ENCODE data around the gene CDK17. TPM values are rescaled to one million over a fixed set of nuclear protein-coding genes. Genes with fewer than 3 reads are reported as not detected.

Gene CDK17
- total RNA-seq, 6 donors from 2014 or later: 31.5 to 71.8 (median 42.5) TPM

DNA sequence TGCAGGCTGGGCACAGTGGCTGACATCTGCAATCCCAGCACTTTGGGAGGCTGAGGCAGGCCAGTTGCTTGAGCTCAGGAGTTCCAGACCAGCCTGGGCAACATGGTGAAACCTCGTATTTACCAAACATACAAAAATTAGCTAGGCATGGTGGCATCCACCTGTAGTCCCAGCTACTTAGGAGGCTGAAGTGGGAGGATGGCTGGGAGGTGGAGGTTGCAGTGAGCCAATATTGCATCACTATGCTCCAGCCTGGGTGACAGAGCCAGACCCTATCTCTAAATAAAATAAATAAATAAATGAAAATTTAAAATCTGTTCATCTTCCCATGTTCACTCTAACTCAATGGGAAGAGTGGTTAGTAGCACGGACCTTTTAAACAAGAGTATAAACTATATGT lies 134.8 kb downstream of the CDK17 start:
- Histone ChIP-seq H3K9me3 (no peaks in the 10 kb centered on the region), H3K27ac (no peak overlapping the region), H3K36me3 (peaks cover 0 to 72% (median 6%) of the 10 kb centered on the region in 4 donors), H3K4me3 (no peak overlapping the region), H3K4me1 (peaks cover 4 to 14% (median 7%) of the 10 kb centered on the region in 4 donors), H3K27me3 (no peaks in the 10 kb centered on the region)
- ATAC-seq (ENCODE audit: low FRiP score in 2 of 2) (no peak), DNase-seq (no peak)
- no peak for TF ChIP-seq POLR2AphosphoS5 (IDR thresholded peaks at IDR 0.05)
- TF ChIP-seq POLR2A (IDR thresholded peaks at IDR 0.05): no peak
- TF ChIP-seq, protein P1, sequence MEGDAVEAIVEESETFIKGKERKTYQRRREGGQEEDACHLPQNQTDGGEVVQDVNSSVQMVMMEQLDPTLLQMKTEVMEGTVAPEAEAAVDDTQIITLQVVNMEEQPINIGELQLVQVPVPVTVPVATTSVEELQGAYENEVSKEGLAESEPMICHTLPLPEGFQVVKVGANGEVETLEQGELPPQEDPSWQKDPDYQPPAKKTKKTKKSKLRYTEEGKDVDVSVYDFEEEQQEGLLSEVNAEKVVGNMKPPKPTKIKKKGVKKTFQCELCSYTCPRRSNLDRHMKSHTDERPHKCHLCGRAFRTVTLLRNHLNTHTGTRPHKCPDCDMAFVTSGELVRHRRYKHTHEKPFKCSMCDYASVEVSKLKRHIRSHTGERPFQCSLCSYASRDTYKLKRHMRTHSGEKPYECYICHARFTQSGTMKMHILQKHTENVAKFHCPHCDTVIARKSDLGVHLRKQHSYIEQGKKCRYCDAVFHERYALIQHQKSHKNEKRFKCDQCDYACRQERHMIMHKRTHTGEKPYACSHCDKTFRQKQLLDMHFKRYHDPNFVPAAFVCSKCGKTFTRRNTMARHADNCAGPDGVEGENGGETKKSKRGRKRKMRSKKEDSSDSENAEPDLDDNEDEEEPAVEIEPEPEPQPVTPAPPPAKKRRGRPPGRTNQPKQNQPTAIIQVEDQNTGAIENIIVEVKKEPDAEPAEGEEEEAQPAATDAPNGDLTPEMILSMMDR (IDR thresholded peaks at IDR 0.05): no peak
- no peak for TF ChIP-seq EP300 (IDR thresholded peaks at IDR 0.05)
- WGBS, 2 donors: 90 to 97% methylated on average over 2 of the region's 2 CpGs

- Histone ChIP-seq H3K36me3 (peaks cover 0 to 67% (median 2%) of the 10 kb centered on the region in 4 donors), H3K4me1 (peaks cover 7 to 18% (median 8%) of the 10 kb centered on the region in 4 donors), H3K4me3 (no peak overlapping the region), H3K9me3 (no peaks in the 10 kb centered on the region), H3K27me3 (no peaks in the 10 kb centered on the region), H3K27ac (peak overlapping the region in 3 of 4 donors; percentile 2 to 56 (median 50))
- DNase-seq (peak in 1 of 2 donors; percentile 41), ATAC-seq (ENCODE audit: low FRiP score in 2 of 2) (no peak)
- TF ChIP-seq EP300 (IDR thresholded peaks at IDR 0.05) (no peak), POLR2AphosphoS5 (IDR thresholded peaks at IDR 0.05) (peak in 1 of 2 donors; percentile 27)
- 35 to 46% methylated on average over 11 of the region's 11 CpGs for WGBS, 2 donors
These were observed 136.8 kb downstream of the CDK17 start for GRCh38 chr12:96263449-96263902.

DNA sequence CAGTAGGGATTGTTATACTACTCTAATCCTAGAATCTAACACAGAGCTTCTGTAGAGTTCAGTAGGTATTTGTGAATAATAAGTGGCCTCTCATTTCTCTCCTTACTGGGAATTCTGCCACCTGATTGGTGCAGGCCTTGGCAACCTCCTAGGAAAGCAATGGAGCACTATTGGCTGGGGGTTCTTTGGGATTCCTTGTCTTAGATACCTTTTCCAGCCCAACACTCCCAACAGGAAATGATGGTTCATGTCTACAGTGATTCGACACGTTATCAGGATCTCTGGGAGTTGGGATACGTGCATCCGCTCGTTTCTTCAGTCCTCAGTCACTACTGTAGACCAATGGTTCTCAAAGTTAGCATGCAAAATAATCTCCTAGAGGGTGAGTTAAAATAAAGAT lies 138.7 kb downstream of the CDK17 start:
- ATAC-seq (ENCODE audit: low FRiP score in 2 of 2) (no peak), DNase-seq (no peak)
- 86 to 87% methylated on average over 5 of the region's 5 CpGs for WGBS, 2 donors
- no peaks in the 10 kb centered on the region for H3K9me3 ChIP-seq
- H3K4me3 ChIP-seq: no peak overlapping the region
- no peaks in the 10 kb centered on the region for H3K27me3 ChIP-seq
- no peak for TF ChIP-seq POLR2AphosphoS5 (IDR thresholded peaks at IDR 0.05)
- no peak for TF ChIP-seq EP300 (IDR thresholded peaks at IDR 0.05)
- no peak for TF ChIP-seq POLR2A (IDR thresholded peaks at IDR 0.05)
- TF ChIP-seq, protein P1 (IDR thresholded peaks at IDR 0.05): no peak
- H3K36me3 ChIP-seq: peaks cover 0 to 53% (median 2%) of the 10 kb centered on the region in 4 donors
- H3K27ac ChIP-seq: peak overlapping the region in 1 of 4 donors; percentile 54
- peaks cover 13 to 25% (median 15%) of the 10 kb centered on the region in 4 donors for H3K4me1 ChIP-seq

- peaks cover 0 to 44% (median 2%) of the 10 kb centered on the region in 4 donors for H3K36me3 ChIP-seq
- ATAC-seq (ENCODE audit: low FRiP score in 2 of 2) (no peak), DNase-seq (no peak)
- peaks cover 13 to 25% (median 15%) of the 10 kb centered on the region in 4 donors for H3K4me1 ChIP-seq
- TF ChIP-seq EP300 (IDR thresholded peaks at IDR 0.05) (no peak), POLR2A (IDR thresholded peaks at IDR 0.05) (no peak), POLR2AphosphoS5 (IDR thresholded peaks at IDR 0.05) (no peak)
- TF ChIP-seq, protein P1 (IDR thresholded peaks at IDR 0.05): no peak
- H3K27me3 ChIP-seq: no peaks in the 10 kb centered on the region
- peak overlapping the region in 2 of 4 donors; percentile 5 to 7 for H3K27ac ChIP-seq
- H3K9me3 ChIP-seq: no peaks in the 10 kb centered on the region
- no peak overlapping the region for H3K4me3 ChIP-seq
- WGBS, 2 donors: 88 to 97% methylated on average over 3 of the region's 3 CpGs
These were observed 139.6 kb downstream of the CDK17 start for GRCh38 chr12:96260644-96261043.

DNA sequence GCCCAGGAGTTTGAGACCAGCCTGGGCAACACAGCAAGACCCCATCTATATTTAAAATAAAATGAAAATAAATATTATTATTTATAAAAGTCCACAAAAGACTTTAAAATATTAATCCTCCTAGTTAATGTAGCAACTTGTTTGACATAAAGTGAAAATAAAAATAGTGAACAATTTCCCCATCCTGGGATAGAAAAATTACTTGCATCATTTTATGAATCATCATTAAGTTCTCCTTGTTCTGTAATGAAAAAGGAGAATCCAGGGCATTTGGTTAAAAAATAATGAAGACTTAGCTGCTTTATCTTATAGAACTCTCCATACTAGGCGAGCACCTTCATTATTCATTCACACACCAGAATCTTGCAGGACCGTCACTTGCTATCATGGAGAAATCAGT lies 140.0 kb downstream of the CDK17 start:
- peaks cover 16 to 29% (median 17%) of the 10 kb centered on the region in 4 donors for H3K4me1 ChIP-seq
- no peak for ATAC-seq (ENCODE audit: low FRiP score in 2 of 2)
- WGBS, 2 donors: 96 to 97% methylated on average over 2 of the region's 2 CpGs
- H3K4me3 ChIP-seq: no peak overlapping the region
- no peaks in the 10 kb centered on the region for H3K27me3 ChIP-seq
- peak overlapping the region in 1 of 4 donors; percentile 7 for H3K27ac ChIP-seq
- no peaks in the 10 kb centered on the region for H3K9me3 ChIP-seq
- TF ChIP-seq POLR2A (IDR thresholded peaks at IDR 0.05) (no peak), POLR2AphosphoS5 (IDR thresholded peaks at IDR 0.05) (no peak), EP300 (IDR thresholded peaks at IDR 0.05) (no peak)
- TF ChIP-seq, protein P1 (IDR thresholded peaks at IDR 0.05): no peak
- H3K36me3 ChIP-seq: peaks cover 0 to 40% (median 2%) of the 10 kb centered on the region in 4 donors
- no peak for DNase-seq
